HG03139 (cell line): ENCODE data around the gene AKR7A2.

ENCODE experiments used
- ATAC-seq: cut with Tn5 transposase; IDR thresholded peaks from one replicate; pipeline ENCODE4 v1.9.1; 2021; ENCODE audit not compliant: unreplicated experiment

Gene AKR7A2

GRCh38 chr1:19325958-19326747 is 14.2 kb upstream of the AKR7A2 start:
- ATAC-seq, result no peak

GRCh38 chr1:19325368-19325957 is 13.5 kb upstream of the AKR7A2 start:
- ATAC-seq, result no peak

- no peak for ATAC-seq
Measured at GRCh38 chr1:19324665-19324990, 12.7 kb upstream of the AKR7A2 start.

GRCh38 chr1:19323987-19324664 is 12.2 kb upstream of the AKR7A2 start:
- no peak for ATAC-seq

GRCh38 chr1:19322481-19322880 is 10.5 kb upstream of the AKR7A2 start:
- ATAC-seq, result no peak

GRCh38 chr1:19321071-19321470 is 9.1 kb upstream of the AKR7A2 start:
- no peak for ATAC-seq

- no peak for ATAC-seq
Measured at GRCh38 chr1:19319196-19319595, 7.3 kb upstream of the AKR7A2 start.

- ATAC-seq, result no peak
Measured at GRCh38 chr1:19317126-19317910, 5.4 kb upstream of the AKR7A2 start.

GRCh38 chr1:19315378-19316198 is 3.6 kb upstream of the AKR7A2 start:
- no peak for ATAC-seq

- ATAC-seq, result no peak
Measured at GRCh38 chr1:19313961-19314882, 2.3 kb upstream of the AKR7A2 start.

GRCh38 chr1:19313636-19313959 is 1.7 kb upstream of the AKR7A2 start:
- no peak for ATAC-seq

GRCh38 chr1:19312782-19313635 is 1.1 kb upstream of the AKR7A2 start:
- ATAC-seq, result no peak

- peak; percentile 9 for ATAC-seq
Measured at GRCh38 chr1:19311503-19311930, 427 bp downstream of the AKR7A2 start.

GRCh38 chr1:19310720-19311502 is 1.0 kb downstream of the AKR7A2 start:
- no peak for ATAC-seq

GRCh38 chr1:19310061-19310460 is 1.9 kb downstream of the AKR7A2 start:
- ATAC-seq, result no peak

GRCh38 chr1:19309123-19309813 is 2.7 kb downstream of the AKR7A2 start:
- ATAC-seq, result no peak

- ATAC-seq, result no peak
Measured at GRCh38 chr1:19308509-19308907, 3.4 kb downstream of the AKR7A2 start.
